IPS-11a (cell line): ENCODE measurements around the gene KCNQ5.
"Not testable (repeated sequence)": the region's sequence is repeated elsewhere in the genome, so short reads cannot be mapped to it uniquely, and the experiment has no call there.

Experiments used
- H3K4me3 ChIP-seq: one replicate; pipeline ENCODE4 v1.5.1; 2013; ENCODE audit warnings: low read depth, low read length, control low read depth

Gene KCNQ5

DNA sequence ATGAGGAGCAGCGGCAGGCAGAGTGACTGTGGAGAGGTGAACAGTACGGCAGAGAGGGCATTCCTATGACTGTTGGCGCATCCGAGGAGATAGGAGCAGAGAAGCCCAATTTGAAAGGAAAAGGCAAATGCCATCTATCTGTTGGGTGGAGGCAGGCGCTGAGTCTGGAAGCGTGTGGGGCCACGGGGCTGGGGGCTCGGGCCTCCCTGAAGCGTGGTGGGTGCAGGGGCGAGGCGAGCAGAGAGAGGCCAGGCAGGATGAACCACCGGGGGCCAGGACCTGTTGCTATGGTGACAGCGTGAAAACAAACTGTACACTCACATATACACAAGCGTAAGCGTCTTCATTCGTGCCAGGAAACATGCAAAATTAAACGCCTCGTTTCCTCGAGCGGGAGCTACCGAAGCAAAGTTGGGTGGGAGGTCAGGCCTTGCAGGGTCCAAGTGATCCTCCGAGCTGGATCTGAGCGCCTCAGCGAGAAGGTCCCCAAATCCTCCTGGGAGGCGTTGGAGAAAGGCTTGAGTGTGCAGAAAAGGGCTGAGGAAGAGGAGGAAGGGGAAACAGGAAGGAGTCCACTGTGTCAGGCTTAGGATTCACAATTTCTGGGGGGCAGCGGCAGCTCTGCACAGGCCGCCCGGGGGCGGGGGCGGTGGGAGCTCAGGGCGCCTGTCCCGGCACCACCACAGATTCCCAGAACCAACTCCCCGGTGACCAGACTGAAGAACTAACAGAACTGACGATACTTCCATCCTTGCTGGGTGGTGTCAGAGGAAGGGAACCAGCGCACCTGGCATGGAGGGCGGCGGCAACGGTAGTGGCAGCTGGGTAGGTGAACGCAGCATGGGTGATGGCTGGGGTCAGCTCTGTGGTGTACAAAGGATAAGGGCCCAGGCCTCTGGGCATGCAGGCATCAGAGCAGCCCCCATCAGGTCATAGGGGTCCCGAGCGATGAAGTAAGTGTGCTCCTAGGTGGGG lies 535.2 kb downstream of the KCNQ5 start:
- no peak overlapping the region for H3K4me3 ChIP-seq

DNA sequence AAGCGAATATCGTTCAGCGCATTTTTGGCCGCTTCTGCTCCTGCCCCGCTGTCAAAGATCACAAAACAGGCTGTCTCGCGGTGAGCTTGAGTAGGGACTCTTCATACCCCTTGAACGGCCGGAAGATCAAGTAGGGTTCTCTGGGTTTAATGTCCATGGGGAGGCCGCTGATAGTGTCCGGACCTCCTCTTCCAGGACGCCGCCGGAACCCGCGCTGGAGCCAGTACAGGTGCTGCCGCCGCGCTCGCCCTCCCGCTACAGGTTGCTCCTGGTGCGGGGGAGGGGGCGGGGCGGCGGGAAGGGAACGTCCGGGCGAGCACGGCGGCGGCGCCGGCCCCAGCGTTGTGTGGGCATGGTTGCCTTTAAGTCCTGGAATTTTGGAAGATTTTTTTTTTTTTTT lies 536.0 kb downstream of the KCNQ5 start:
- H3K4me3 ChIP-seq = no peak overlapping the region

DNA sequence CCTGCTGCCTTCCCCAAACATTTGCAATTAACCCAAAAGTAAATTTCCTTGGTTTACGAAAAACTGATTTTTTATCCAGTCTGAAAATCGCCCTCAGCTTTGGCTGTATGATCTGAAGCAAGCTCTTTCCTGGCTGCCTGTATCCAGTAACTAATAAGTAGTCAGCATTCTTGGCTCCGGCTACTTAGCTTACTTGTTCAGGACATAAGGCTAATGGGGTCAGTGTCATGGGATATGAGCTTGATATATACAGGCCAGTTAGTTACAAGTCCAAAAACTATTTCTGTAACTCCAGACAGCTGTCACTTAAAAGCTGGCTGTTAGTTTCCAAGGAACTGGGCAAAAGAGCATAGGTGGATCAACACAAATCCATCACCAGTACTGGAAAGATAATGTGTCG lies 547.2 kb downstream of the KCNQ5 start:
- H3K4me3 ChIP-seq = no peak overlapping the region

DNA sequence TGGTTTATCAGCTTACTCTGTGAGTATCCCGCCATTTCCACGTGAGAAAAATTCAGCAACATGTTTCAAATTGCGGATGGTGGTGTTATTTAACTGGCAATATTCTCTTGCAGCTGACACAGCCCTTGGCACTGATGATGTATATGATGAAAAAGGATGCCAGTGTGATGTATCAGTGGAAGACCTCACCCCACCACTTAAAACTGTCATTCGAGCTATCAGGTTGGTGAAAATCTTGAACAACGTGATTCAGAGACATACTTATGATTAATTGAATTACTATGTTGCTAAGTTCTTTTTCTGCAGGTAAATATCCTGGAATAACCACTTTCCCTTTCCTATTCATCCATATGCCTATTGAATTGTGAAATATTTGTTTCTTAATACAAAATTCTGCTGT lies 547.8 kb downstream of the KCNQ5 start:
- no peak overlapping the region for H3K4me3 ChIP-seq

DNA sequence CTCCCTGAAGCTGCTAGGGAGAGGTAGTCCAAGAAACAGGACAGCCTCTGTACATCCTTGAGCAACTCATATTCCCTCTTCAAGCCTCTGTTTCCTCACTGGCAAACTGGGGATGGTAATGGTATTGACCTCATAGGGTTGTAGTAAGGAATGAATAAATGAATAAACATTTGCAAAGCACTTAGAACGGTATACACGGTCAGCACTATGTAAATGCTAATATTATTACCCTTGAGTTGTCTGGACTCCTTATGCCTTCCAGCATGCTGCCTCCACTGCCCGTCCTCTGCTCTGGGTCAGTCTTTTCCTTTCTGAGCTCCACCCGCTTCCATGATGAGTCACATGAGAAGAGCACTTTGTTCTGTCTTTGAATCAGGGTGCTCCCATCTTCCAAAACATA lies 552.8 kb downstream of the KCNQ5 start:
- H3K4me3 ChIP-seq = no peak overlapping the region

DNA sequence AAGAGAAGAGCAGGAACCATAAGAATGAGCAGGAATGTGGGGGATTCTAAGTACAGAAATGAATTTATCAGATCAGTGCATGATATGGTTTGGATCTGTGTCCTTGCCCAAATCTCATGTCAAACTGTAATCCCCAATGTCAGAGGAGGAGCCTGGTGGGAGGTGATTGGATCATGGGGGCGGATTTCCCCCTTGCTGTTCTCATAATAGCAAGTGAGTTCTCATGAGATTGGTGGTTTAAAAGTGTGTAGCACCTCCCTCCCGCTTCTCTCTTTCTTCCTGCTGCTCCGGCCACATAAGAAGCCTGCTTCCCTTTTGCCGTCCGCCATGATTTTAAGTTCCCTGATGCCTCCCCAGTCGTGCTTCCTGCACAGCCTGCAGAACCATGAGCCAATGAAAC lies 554.2 kb downstream of the KCNQ5 start:
- H3K4me3 ChIP-seq = no peak overlapping the region

DNA sequence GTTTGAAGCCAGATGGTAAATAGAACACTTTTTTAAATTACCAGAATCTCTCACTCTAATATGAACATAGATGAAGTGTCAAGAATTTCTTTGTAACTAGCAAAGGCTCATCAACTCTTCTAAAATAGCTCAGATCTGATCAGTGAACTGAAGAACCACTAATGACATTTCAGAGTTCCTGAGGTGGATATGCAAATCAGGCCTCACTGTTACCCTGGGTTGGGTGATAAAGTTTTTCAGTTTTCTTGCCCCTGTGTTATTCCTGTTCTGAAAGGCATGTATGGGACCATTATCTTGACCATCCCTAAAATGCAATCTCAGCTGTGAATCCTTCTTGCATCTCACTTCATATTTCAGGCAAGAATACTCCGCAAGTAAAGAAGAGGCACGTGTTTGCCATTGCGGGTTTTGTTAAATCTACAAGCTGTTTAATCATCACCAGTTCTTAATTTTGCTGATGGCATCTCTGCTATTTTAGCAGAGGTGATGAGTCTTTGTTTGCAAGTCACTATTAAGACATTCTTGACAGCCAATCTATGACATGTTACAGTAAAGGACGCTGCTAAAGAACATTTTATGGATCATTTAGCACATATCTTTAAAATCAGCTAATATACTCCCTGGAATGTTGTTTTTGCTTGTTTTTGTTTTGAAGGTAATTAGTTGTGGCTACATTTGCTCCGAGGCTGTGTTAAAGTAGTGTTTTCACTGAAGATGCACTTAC lies 555.5 kb downstream of the KCNQ5 start:
- H3K4me3 ChIP-seq = no peak overlapping the region

DNA sequence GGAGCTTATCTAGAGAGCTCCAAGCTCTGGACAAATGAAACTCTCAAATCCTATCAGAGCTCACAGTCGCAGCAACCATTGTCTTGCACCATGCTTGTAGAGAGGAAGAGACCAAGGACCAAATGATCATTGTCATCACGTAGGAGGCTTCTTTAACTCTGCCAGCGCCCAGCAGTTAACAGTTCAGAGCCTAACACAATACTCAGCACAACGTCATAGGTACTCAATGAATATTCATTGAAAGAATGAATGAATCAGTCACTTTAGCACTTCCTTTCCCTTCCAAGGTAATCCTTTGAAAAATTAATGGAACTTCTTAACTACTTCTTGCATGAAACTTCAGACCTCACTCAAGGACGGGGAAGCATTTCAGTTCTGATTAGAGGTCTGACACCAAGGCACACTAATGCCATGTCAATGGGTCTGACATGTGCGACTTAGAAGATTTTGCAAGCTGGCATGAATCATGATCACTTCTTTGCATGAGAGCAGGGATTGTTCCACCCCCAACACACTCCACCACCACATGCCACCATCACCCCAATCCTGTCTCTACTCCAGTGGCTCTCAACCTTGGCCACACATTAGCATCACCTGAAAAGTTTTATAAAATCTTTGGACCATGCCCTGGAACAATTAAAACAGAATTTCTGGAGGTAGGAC lies 558.3 kb downstream of the KCNQ5 start:
- H3K4me3 ChIP-seq = no peak overlapping the region

DNA sequence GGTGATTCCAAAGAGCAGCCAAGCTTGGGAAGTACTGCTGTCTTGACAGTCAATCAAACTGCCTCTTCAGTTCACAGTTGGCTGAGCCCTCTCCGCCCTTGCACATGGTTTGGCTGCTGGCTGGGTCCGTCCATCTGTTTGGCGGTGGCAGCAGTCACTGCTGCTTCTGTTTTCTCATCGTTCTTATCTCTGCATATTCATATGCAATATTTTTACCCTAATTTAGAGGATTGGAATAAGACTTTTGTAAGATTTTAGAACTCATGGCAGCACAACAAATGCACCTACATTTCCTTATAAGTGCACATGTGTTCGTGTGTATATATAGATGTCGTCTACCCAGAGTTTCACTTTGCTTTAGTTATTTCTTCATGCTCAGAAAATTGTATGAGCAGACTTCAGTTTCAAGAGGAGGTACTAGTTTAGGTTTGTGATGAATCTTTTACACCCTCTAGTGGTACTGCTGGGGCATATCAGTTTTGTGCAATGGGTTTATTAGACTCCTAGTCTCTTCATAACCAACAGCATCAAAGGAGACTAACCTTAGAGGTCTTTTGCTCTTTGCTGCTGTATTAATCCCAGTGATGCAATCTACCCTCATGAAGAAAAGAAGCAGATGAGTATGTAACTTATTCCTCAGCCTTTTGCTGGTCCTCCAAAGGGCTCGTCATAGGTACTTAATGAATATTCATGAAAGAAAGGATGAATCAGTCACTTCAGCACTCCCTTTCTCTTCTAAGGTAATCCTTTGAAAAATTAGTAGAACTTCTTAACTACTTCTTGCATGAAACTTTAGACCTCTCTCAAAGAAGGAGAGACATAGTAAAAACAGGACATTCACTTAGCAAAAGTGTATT lies 559.1 kb downstream of the KCNQ5 start:
- no peak overlapping the region for H3K4me3 ChIP-seq

DNA sequence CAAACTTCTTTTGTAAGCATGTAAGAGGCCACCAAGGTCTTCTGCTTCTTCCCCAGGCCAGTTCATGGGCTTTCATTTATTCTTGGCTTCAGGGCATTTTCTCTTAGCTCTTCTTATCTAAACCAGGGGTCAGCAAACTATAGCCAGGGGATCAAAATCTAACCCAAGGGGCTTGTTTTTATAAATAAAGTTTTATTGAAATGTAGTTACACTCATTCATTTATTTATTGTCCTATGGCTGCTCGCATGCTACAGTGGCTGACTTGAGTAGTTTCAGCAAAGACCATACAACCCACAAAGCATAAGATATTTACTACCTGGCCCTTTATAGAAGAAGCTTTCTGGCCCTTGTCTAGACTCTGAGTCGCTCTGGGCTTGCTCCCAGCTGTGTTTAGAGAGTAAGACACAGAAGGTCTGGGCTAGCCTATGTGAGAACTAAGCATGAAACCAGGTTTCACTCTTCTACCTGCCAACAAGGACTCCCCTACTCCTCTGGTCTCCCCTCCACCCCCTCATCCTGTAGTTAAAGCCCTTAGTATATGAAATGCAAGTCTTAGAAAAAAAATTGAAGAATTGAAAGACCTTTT lies 560.2 kb downstream of the KCNQ5 start:
- no peak overlapping the region for H3K4me3 ChIP-seq

DNA sequence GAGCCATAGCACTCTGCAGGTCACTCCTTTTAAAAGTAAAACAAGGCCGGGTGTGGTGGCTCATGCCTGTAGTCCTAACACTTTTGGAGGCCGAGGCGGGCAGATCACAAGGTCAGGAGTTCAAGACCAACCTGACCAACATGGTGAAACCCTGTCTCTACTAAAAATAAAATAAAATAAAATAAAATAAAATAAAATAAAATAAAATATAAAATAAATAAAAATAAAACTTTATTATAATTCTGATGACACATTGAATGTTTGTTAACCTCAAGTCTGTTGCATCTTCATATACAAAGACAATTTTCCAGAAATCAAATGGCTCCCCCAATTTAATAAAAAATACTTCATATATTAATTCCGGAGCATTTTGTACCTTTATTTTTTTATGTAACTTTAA lies 571.4 kb downstream of the KCNQ5 start:
- not testable (repeated sequence) for H3K4me3 ChIP-seq

DNA sequence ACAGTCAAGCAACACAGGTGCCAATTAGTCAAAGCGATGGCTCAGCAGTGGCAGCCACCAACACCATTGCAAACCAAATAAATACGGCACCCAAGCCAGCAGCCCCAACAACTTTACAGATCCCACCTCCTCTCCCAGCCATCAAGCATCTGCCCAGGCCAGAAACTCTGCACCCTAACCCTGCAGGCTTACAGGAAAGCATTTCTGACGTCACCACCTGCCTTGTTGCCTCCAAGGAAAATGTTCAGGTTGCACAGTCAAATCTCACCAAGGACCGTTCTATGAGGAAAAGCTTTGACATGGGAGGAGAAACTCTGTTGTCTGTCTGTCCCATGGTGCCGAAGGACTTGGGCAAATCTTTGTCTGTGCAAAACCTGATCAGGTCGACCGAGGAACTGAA lies 572.9 kb downstream of the KCNQ5 start:
- H3K4me3 ChIP-seq = no peak overlapping the region

DNA sequence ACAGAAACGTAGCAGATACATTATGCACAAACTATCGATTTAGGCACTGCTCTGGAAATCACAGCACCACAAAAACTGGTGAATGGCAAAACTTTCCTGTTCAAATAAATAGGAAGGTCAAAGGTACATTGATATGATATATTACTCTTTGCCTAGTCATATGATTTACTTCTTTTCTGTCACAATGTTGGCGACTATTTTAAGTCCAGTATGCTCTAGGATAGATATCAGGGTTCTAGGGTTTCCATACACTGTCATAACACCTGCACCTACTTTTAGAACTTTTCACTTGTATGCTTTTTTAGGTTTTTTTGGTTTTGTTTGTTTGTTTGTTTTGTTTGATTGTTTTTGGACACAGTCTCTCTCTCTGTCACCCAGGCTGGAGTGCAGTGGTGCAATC lies 578.4 kb downstream of the KCNQ5 start:
- H3K4me3 ChIP-seq = no peak overlapping the region

DNA sequence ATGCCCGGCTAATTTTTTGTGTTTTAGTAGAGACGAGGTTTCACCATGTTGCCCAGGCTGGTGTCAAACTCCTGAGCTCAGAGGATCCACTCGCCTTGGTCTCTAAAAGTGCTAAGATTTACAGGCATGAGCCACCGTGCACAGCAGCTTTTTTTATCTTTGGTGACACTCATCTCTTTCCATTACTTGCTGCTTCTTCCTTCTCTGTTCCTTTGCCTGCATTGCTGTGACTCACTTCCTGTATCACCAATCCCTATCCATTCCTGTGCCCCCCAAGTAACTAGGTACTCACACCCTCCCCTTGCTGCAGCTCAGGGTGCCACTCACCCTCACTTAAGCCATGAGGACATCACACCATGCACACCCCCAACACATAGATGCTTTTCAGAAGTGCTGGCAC lies 578.9 kb downstream of the KCNQ5 start:
- H3K4me3 ChIP-seq = no peak overlapping the region

DNA sequence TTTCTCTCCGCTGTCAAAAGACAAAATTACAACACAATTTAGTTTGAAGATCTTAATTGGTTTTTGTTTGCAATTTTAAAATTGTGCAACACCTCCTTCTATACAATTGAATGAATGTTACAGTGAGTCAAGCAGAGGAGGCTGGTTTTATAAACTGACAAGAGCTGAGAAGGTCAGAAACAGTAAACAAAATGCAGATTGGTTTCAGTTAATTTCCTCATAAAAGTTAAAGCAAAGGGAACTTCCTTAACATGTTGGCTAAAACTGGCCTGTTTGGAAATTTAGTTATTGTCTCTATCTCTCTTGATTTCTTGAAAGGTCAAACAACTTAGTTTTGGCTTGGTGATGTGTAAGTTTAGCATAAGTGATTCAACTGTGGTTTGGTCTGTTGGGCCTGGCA lies 581.2 kb downstream of the KCNQ5 start:
- no peak overlapping the region for H3K4me3 ChIP-seq

DNA sequence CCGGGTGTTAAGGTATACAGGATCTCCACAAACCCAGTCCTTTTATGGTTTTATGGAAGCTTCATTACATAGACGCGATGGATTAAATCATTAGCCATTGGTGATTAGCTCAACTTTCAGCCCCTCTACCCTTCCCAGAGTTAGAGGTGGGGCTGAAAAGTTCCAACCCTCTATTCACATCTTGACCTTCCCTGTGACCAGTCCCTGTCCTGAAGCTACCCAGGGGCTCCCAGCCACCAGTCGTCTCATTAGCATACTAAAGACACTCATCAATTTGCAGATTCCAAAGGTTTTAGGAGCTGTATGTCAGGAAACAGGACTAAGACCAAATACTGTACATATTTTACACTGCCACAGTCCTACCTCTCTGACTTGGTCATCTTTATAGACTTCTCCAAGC lies 582.4 kb downstream of the KCNQ5 start:
- no peak overlapping the region for H3K4me3 ChIP-seq

DNA sequence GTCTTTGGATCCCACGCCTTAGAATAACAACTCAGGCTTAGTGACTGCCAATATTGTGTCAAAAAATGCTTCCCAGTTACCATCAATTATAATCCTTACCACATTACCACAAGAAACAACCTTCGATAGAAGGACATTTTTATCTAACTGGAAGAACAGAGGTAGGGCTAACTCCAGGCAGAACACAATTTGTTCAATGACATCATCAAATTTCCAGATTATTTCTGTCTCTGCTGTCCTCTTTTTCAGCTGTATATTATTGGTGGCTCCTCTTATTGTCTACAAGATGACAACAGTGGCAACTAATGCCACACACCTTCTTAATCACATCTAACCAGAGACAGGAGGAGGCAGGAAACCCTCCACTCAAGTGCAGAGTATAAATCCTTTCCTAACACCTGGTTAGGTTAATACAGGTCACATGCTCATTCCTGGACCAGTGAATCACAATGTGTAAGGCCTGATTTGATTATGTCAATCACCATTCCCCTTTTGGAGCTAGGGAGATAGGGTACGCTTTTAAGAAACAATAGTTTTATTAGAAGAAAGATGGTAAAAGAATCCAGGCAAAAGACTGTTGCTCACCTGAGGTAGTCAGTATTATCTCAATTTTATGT lies 585.5 kb downstream of the KCNQ5 start:
- no peak overlapping the region for H3K4me3 ChIP-seq

DNA sequence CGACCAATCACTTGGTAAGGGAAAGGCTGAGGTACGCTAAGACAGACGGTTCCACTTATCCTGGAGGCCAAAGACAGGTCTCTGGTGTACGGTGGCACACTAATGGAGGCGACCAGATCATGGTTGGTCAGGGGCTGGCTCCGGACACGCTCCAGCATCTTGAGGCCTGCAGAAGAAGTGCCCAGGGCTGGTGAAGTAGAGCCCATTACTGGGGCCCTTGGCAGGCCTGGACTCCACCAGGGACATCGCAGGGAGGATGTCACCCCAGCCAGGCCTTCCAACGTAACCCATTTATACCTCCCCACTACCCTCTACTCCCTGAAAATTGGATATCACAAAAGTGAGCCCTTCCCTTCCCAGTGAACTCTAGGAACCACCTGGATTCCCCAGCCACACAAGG lies 587.3 kb downstream of the KCNQ5 start:
- H3K4me3 ChIP-seq = no peak overlapping the region

DNA sequence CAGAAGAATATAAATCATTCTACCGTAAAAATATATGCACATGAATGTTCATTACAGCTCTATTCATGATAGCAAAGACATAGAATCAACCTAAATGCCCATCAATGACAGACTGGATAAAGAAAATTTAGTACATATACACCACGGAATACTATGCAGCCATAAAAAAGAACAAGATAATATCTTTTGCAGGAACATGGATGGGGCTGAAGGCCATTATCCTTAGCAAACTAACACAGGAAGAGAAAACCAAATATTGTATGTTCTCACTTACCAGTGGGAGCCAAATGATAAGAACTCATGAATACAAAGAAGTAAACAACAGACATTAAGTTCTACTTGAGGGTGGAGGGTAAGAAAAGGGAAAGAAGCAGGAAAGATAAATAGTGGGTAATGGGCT lies 595.0 kb downstream of the KCNQ5 start:
- H3K4me3 ChIP-seq = no peak overlapping the region

DNA sequence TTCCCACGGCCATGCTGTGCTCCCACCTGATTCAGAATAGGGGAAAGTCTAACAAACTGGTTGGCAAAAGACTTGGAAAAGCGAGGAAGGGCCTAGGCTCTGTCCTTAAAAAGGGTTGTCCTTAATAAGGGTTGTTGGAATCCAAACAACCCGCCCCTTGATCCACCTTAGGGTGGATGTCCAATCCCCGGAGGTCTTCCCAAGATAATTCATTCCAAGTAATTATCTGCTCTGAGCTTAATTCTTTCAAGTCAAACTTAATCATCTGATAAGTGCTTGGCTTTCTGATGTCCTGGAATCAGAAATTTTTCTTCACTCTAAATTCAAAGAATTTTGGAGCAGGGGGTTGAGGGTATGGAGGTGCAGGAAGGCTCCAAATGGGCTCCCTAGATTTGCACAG lies 603.5 kb downstream of the KCNQ5 start, which contains the start of gene KHDC1L:
Gene KHDC1L, minus strand, starts transcription at position 101 of the 400 bp plus-strand sequence. Its CDS starts 88 bp downstream, at position 13.
- no peak within 1 kb of the TSS for H3K4me3 ChIP-seq
